Fibroblast of gingiva (primary cell): ENCODE results near the gene MYL1.

Experiments used
- DNase-seq: peaks from one replicate; pipeline ENCODE4 v3.0.0-alpha.2; 2011; ENCODE audit warnings: low read depth

MYL1 gene

DNA sequence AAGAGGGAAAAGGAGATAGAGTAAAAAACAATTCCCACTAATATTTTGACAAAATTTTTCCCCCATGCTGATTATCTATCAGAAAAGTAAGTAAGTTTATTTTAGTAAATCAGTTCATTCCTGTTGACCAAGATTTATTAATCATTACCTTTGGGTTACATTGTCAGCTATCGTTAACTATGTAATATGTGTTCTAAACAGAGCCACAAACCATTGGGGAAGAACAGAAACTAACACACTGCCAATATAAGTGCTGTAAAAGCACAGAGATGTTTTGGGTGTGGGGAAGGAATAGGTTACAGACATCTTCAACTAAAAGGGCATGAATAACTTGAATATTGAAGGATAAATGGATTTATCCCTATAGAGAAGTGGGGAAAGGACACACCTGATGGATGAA is 47.3 kb downstream of the MYL1 start:
- DNase-seq = no peak

DNA sequence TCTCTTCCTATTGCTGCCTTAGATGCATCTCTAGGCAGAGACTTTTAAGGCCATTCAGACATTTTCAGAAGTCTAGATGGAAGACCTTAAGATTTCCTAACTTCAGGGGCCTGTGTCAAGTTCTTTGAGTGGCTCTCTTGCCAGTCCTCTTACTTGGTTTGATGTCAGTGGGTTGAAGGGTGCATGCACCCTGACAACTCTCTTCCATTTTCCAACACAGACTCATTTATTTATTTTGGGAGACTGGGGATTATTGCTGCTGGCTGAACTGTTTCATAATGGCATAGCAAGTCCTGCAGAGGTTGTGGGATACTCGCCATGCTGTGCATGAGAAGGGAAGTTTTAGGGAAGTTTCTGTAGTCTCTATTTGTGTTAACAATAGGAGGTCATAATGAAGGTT is 50.7 kb downstream of the MYL1 start:
- DNase-seq = no peak

DNA sequence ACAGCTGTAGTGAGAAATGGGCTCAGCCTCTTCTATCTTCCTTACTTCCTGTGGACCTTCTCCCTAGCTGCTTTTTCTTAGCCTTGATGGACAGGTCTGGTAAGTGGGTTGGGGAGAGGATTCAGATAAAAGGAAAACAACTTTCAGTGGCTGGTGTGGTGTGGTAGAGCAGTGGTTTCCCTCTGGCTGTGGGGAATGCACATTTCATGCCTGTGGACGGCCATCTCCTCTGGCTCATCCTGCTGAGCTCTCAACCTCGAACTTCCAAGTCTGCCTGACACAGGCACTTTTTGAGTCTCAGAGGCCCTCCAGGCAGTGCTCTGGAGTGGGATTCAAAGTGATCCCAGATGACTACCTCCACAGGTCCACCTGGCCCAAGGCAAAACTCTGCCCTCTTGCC is 51.1 kb downstream of the MYL1 start:
- no peak for DNase-seq

- no peak for DNase-seq
Observed at GRCh38 chr2:210262036-210262435, 52.9 kb downstream of the MYL1 start.

GRCh38 chr2:210259687-210260086 is 55.3 kb downstream of the MYL1 start:
- no peak for DNase-seq

DNA sequence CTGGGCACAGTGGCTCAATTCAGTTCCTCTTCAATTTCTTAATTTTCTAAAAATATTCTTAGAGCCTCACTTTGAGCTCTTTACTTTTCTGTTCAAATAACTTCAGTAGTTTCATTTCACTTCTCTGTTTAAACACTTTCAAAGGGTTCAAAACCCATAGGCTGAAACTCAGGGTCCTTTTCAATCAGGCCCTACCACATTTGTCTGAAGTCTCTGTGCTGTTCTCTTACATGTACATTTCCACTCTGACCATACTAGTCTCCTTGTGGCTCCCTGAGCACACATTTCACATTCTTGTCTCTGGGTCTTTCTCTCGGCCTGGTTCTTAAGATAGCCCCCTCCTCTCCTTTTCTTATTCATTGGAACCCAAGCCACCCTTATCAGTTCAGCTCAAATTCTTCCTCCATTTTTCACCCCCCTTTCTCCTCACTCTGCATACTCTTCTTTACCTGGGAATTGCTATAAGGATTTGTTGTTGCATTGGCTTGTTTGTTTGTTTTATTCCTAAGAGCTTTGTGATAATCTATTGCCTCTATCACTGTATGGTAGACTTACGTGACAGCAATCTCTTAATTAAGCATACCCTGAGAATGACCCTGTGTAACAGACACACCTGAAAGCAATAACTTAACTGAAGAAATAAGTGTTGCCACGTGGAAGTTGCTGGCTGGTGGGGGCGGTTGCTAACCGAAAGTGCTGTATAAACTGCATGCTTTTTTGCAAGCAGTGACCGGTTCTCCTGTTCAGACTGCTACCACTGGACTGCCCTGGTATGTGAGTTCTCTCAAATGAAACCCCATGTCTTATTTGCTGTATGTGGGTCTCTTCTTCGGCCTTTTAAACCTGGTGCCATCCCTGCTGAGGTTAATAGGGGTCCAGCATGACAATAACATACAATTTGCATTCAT is 62.0 kb downstream of the MYL1 start:
- DNase-seq = no peak

GRCh38 chr2:210250622-210251021 is 64.4 kb downstream of the MYL1 start:
- DNase-seq = no peak
